H1 (cell line): ENCODE measurements around the gene PLCB4. TPM values are rescaled to one million over a fixed set of nuclear protein-coding genes. Genes with fewer than 3 reads are reported as not detected.

Experiments
- CTCF ChIA-PET: fragments of 300-600 bp; sonication (Branson Sonifier 250); formaldehyde crosslinking; loops from one replicate; lab custom pipeline; 2021; ENCODE audit not compliant: partially characterized antibody; lab: Charles Lee
- POLR2A ChIA-PET: fragments of 300-600 bp; sonication (Branson Sonifier 250); formaldehyde crosslinking; loops from one replicate; lab custom pipeline; 2021; ENCODE audit warnings: inconsistent platforms; ENCODE audit not compliant: partially characterized antibody; lab: Charles Lee
- DNase-seq, 2 experiments: peaks; one replicate each; pipeline versions ENCODE4 v3.0.0 to v3.0.0-alpha.2; 2010 to 2022; ENCODE audit warnings: low spot score in 2 of 2, low read depth in 1 of 2, mixed read lengths in 1 of 2
- FAIRE-seq: peaks from 2 replicates; lab custom pipeline; 2011; peaks lifted over from hg19 to GRCh38; lab: Jason Lieb, UNC
- H2AFZ ChIP-seq: 2 replicates; pipeline ENCODE4 v1.8.1; 2012; ENCODE audit warnings: low read length, inconsistent platforms
- H2AK5ac ChIP-seq: 2 replicates; pipeline ENCODE4 v1.6.1; 2013; ENCODE audit warnings: low read depth, low read length
- H2BK120ac ChIP-seq: replicated peaks from 2 replicates; pipeline ENCODE3; 2013; ENCODE audit warnings: low read depth, low read length, inconsistent platforms
- H2BK12ac ChIP-seq: 2 replicates; pipeline ENCODE4 v1.6.1; 2013; ENCODE audit warnings: low read depth, low read length
- H2BK15ac ChIP-seq: 2 replicates; pipeline ENCODE4 v1.6.1; 2013; ENCODE audit warnings: low read length
- H2BK20ac ChIP-seq: 2 replicates; pipeline ENCODE4 v1.6.1; 2013; ENCODE audit warnings: low read length
- H2BK5ac ChIP-seq: 2 replicates; pipeline ENCODE4 v1.6.1; 2013; ENCODE audit warnings: low read depth, low read length
- H3K14ac ChIP-seq: 2 replicates; pipeline ENCODE4 v1.6.1; 2013; ENCODE audit warnings: inconsistent platforms; ENCODE audit not compliant: insufficient read length
- H3K18ac ChIP-seq: 2 replicates; pipeline ENCODE4 v1.6.1; 2013; ENCODE audit warnings: low read length; ENCODE audit errors: extremely low read depth
- H3K23ac ChIP-seq: 2 replicates; pipeline ENCODE4 v1.6.1; 2013; ENCODE audit warnings: inconsistent platforms; ENCODE audit not compliant: insufficient read length
- H3K23me2 ChIP-seq: 2 replicates; pipeline ENCODE4 v1.6.1; 2013; ENCODE audit warnings: low read depth, low read length
- H3K27ac ChIP-seq: 2 replicates; pipeline ENCODE4 v1.6.1; 2011; ENCODE audit warnings: low read depth, low read length, inconsistent platforms
- H3K27me3 ChIP-seq, 4 experiments: replicated peaks in 1 of 4; 1 replicate in 1 of 4; 2 replicates in 3 of 4; pipeline versions ENCODE4 v1.6.1 to v1.8.1; 2011 to 2013; ENCODE audit warnings: low read length in 3 of 4, mild to moderate bottlenecking in 3 of 4, inconsistent platforms in 2 of 4, mixed read lengths in 2 of 4, moderate library complexity in 1 of 4; ENCODE audit not compliant: control insufficient read depth in 3 of 4, insufficient read depth in 3 of 4; ENCODE audit errors: extremely low read depth in 1 of 4
- H3K36me3 ChIP-seq, 4 experiments: 2 replicates each; pipeline versions ENCODE4 v1.6.1 to v1.8.1; 2011 to 2013; ENCODE audit warnings: mild to moderate bottlenecking in 4 of 4, low read length in 3 of 4, moderate library complexity in 2 of 4, control low read depth in 1 of 4, inconsistent platforms in 1 of 4; ENCODE audit not compliant: insufficient read depth in 4 of 4, control insufficient read depth in 2 of 4
- H3K4ac ChIP-seq: replicated peaks from 2 replicates; pipeline ENCODE3; 2013; ENCODE audit warnings: low read length, low read depth, mixed read lengths, inconsistent platforms; ENCODE audit not compliant: insufficient read length
- H3K4me1 ChIP-seq, 4 experiments: replicated peaks in 1 of 4; 1 replicate in 1 of 4; 2 replicates in 3 of 4; pipeline versions ENCODE4 v1.6.1 to v1.8.1; 2011 to 2013; ENCODE audit warnings: low read length in 3 of 4, inconsistent platforms in 2 of 4, mixed read lengths in 1 of 4; ENCODE audit not compliant: insufficient read depth in 4 of 4, control insufficient read depth in 3 of 4
- H3K4me2 ChIP-seq, 2 experiments: 2 replicates each; pipeline versions ENCODE4 v1.6.1 to v1.8.1; 2011 to 2013; ENCODE audit warnings: low read depth in 2 of 2, low read length in 2 of 2, control low read depth in 1 of 2, inconsistent platforms in 1 of 2, mild to moderate bottlenecking in 1 of 2; ENCODE audit not compliant: insufficient read depth in 1 of 2
- H3K4me3 ChIP-seq, 4 experiments: fragments of 200-600, 300-600 bp in 1 of 4; sonication (generic), shearing (Covaris generic), sonication (Bioruptor Twin) in 1 of 4; 2 replicates each; pipeline versions ENCODE4 v1.5.1 to v1.8.1; 2011 to 2016; ENCODE audit warnings: low read length in 4 of 4, low read depth in 3 of 4, control low read depth in 2 of 4, inconsistent platforms in 2 of 4, mild to moderate bottlenecking in 2 of 4, mixed read lengths in 1 of 4, moderate library complexity in 1 of 4; ENCODE audit not compliant: insufficient read depth in 2 of 4; ENCODE audit errors: extremely low read depth in 1 of 4
- H3K56ac ChIP-seq: replicated peaks from 2 replicates; pipeline ENCODE3; 2013; ENCODE audit warnings: low read depth, mild to moderate bottlenecking, mixed read lengths, low read length, inconsistent platforms; ENCODE audit not compliant: insufficient read length
- H3K79me1 ChIP-seq: 2 replicates; pipeline ENCODE4 v1.6.1; 2013; ENCODE audit warnings: low read depth, low read length, control low read depth
- H3K79me2 ChIP-seq, 2 experiments: 2 replicates each; pipeline versions ENCODE4 v1.6.1 to v1.8.1; 2012 to 2013; ENCODE audit warnings: low read length in 2 of 2, mild to moderate bottlenecking in 2 of 2, inconsistent platforms in 1 of 2; ENCODE audit not compliant: insufficient read depth in 2 of 2, control insufficient read depth in 1 of 2
- H3K9ac ChIP-seq, 4 experiments: replicated peaks in 1 of 4; 1 replicate in 1 of 4; 2 replicates in 3 of 4; pipeline versions ENCODE4 v1.6.1 to v1.8.1; 2011 to 2013; ENCODE audit warnings: low read depth in 3 of 4, low read length in 3 of 4, control low read depth in 2 of 4, mild to moderate bottlenecking in 2 of 4, moderate library complexity in 2 of 4, inconsistent platforms in 1 of 4; ENCODE audit errors: extremely low read depth in 1 of 4
- H3K9me3 ChIP-seq, 2 experiments: 2 replicates each; pipeline versions ENCODE4 v1.6.1 to v1.8.1; 2012 to 2013; ENCODE audit warnings: mild to moderate bottlenecking in 2 of 2, moderate library complexity in 2 of 2, control low read depth in 1 of 2, inconsistent platforms in 1 of 2, low read depth in 1 of 2, low read length in 1 of 2, mixed read lengths in 1 of 2; ENCODE audit not compliant: insufficient read depth in 2 of 2
- H4K20me1 ChIP-seq, 2 experiments: replicated peaks in 1 of 2; 2 replicates each; pipeline versions ENCODE3 to v1.8.1; 2011 to 2013; ENCODE audit warnings: inconsistent platforms in 2 of 2, low read length in 2 of 2, mild to moderate bottlenecking in 1 of 2; ENCODE audit not compliant: insufficient read depth in 2 of 2, control insufficient read depth in 1 of 2
- H4K5ac ChIP-seq: 2 replicates; pipeline ENCODE4 v1.6.1; 2013; ENCODE audit warnings: low read length, low read depth, mixed read lengths, inconsistent platforms; ENCODE audit not compliant: insufficient read length
- H4K8ac ChIP-seq: 2 replicates; pipeline ENCODE4 v1.8.0; 2013; ENCODE audit warnings: mild to moderate bottlenecking, moderate library complexity, low read length, inconsistent platforms; ENCODE audit not compliant: insufficient read depth; ENCODE audit errors: extremely low read depth
- H4K91ac ChIP-seq: replicated peaks from 2 replicates; pipeline ENCODE3; 2013; ENCODE audit warnings: low read length, mixed read lengths, inconsistent platforms; ENCODE audit not compliant: insufficient read length
- BCL11A ChIP-seq, 2 experiments: IDR thresholded peaks; one replicate each; pipeline ENCODE4 v1.6.1; 2011; ENCODE audit warnings: low read depth in 2 of 2, low read length in 2 of 2, mild to moderate bottlenecking in 2 of 2
- CTBP2 ChIP-seq: IDR thresholded peaks from 2 replicates; pipeline ENCODE4 v1.7.0; 2011; ENCODE audit warnings: borderline replicate concordance, mild to moderate bottlenecking, moderate library complexity, mixed read lengths, low read length; ENCODE audit not compliant: insufficient read depth, insufficient read length
- GABPA ChIP-seq: IDR thresholded peaks from 2 replicates; pipeline ENCODE4 v1.6.1; 2011; ENCODE audit warnings: mild to moderate bottlenecking, low read length, moderate library complexity, borderline replicate concordance; ENCODE audit not compliant: insufficient read depth
- GTF2F1 ChIP-seq: IDR thresholded peaks from 2 replicates; pipeline ENCODE4 v1.6.1; 2012; ENCODE audit warnings: low read depth, low read length, improper control_type of control experiment, borderline replicate concordance
- KDM4A ChIP-seq: IDR thresholded peaks from one replicate; pipeline ENCODE4 v1.7.1; 2012; ENCODE audit warnings: low read depth, mild to moderate bottlenecking, moderate library complexity, low read length, inconsistent platforms; ENCODE audit not compliant: severe bottlenecking
- PHF8 ChIP-seq: fragments of 200-600 bp; sonication (generic); conservative IDR thresholded peaks from 2 replicates; pipeline ENCODE4 v1.7.1; 2012; ENCODE audit warnings: low read depth, mild to moderate bottlenecking, inconsistent platforms, low read length, moderate library complexity
- RFX5 ChIP-seq: IDR thresholded peaks from 2 replicates; pipeline ENCODE4 v1.6.1; 2011; ENCODE audit warnings: low read depth, low read length, improper control_type of control experiment, borderline replicate concordance
- SAP30 ChIP-seq: fragments of 300-600 bp; sonication (generic); IDR thresholded peaks from 2 replicates; pipeline ENCODE4 v1.7.1; 2012; ENCODE audit warnings: low read length, moderate library complexity, mild to moderate bottlenecking, inconsistent platforms; ENCODE audit not compliant: insufficient read depth, insufficient replicate concordance
- WGBS, 2 experiments: shearing (Covaris generic) in 1 of 2; methylation state at CpG; one replicate each; pipeline versions ENCODE4 v1.1.6 to v1.1.7; 2013 to 2015; ENCODE audit warnings: low lambda C conversion rate in 2 of 2, mixed read lengths in 2 of 2, inconsistent platforms in 1 of 2, low coverage in 1 of 2, missing lambda C conversion rate in 1 of 2; ENCODE audit not compliant: insufficient replicate concordance in 2 of 2, insufficient coverage in 1 of 2, insufficient read length in 1 of 2; ENCODE audit errors: extremely low coverage in 1 of 2, missing lambda C conversion rate in 1 of 2; 5-methylcytosine and 5-hydroxymethylcytosine counted together
- polyA plus RNA-seq, 7 experiments: library from polyadenylated mRNA; depleted of rRNA in 3 of 7; stranded (reverse) in 5 of 7; unstranded in 2 of 7; fragments of >200 nt in 5 of 7; fragments of 200-250 nt in 2 of 7; gene quantifications; 1 replicate in 5 of 7; 2 replicates in 1 of 7; 4 replicates in 1 of 7; pipeline versions ENCODE4 v1.2.1 to v1.2.3, GENCODE V29; 2011 to 2013; ENCODE audit warnings: missing spikeins in 2 of 7, mixed read lengths in 2 of 7
- total RNA-seq: library from RNA; stranded (reverse); fragmentation: NEBNext Ultra II Directional; extraction: Animal tissue kit (Norgen Biotek cat#: 25700); gene quantifications from 2 replicates; pipeline ENCODE4 v1.2.1, GENCODE V29; 2021
- TF ChIP-seq, protein P1 (sequence below): IDR thresholded peaks from 2 replicates; pipeline ENCODE4 v1.6.1; 2012; ENCODE audit warnings: inconsistent platforms

The PLCB4 gene
- total and polyA plus RNA-seq, 2 of the 8 experiments (the other 6 are each of a cell fraction or from before 2014, with no cell fraction given), result 3.2 to 14.1 TPM

GRCh38 chr20:9482180-9482579 is 413.3 kb downstream of the PLCB4 start:
- Histone ChIP-seq H3K4me1 (no peaks in the 10 kb centered on the region), H3K56ac (no peak overlapping the region), H2AK5ac (no peak overlapping the region), H3K18ac (no peak overlapping the region), H3K36me3 (no peaks in the 10 kb centered on the region), H2BK5ac (no peak overlapping the region), H3K27ac (no peak overlapping the region), H2BK12ac (no peak overlapping the region), H3K9me3 (no peaks in the 10 kb centered on the region), H2BK120ac (no peak overlapping the region), H2BK15ac (no peak overlapping the region), H3K4me2 (no peak overlapping the region), H3K4ac (no peak overlapping the region), H4K91ac (no peak overlapping the region), H3K4me3 (no peak overlapping the region), H3K23me2 (no peaks in the 10 kb centered on the region), H3K9ac (no peak overlapping the region), H4K5ac (no peak overlapping the region), H4K20me1 (no peaks in the 10 kb centered on the region), H2BK20ac (no peak overlapping the region), H3K79me1 (no peaks in the 10 kb centered on the region), H3K14ac (no peak overlapping the region), H2AFZ (no peak overlapping the region), H3K27me3 (no peaks in the 10 kb centered on the region), H4K8ac (no peak overlapping the region), H3K23ac (no peak overlapping the region), H3K79me2 (no peaks in the 10 kb centered on the region)
- ChIA-PET POLR2A (no interaction called here), CTCF (interaction anchor here (0.7 to 2.1 kb wide), 4 partner anchors 11 to 20 kb away, joined by 3 to 5 read pairs (median 4); no protein-coding TSS in a partner anchor)
- TF ChIP-seq RFX5 (no peak), BCL11A (IDR thresholded peaks at IDR 0.05; ENCODE audit: low read depth in 2 of 2, low read length in 2 of 2) (no peak), SAP30 (no peak), PHF8 (no peak), KDM4A (no peak), GABPA (no peak), CTBP2 (no peak), GTF2F1 (no peak)
- TF ChIP-seq, protein P1, sequence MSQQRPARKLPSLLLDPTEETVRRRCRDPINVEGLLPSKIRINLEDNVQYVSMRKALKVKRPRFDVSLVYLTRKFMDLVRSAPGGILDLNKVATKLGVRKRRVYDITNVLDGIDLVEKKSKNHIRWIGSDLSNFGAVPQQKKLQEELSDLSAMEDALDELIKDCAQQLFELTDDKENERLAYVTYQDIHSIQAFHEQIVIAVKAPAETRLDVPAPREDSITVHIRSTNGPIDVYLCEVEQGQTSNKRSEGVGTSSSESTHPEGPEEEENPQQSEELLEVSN, result no peak
- no peak for FAIRE-seq
- DNase-seq, result no peak
- WGBS, 2 experiments, result 86% methylated on average over 3 of the region's 3 CpGs; no CpG with 5 or more reads in 1 of the 2 experiments
